Astrocyte (in vitro differentiated cells and primary cell): ENCODE measurements around the gene OBI1. TPM values are rescaled to one million over a fixed set of nuclear protein-coding genes. Genes with fewer than 3 reads are reported as not detected.

Experiments
- DNase-seq: peaks from one replicate; pipeline ENCODE4 v3.0.0-alpha.2; 2010; ENCODE audit warnings: low read depth
- FAIRE-seq: peaks from 2 replicates; lab custom pipeline; 2011; peaks lifted over from hg19 to GRCh38; lab: Jason Lieb, UNC
- H2AFZ ChIP-seq: 2 replicates; pipeline ENCODE4 v1.6.0; 2012; ENCODE audit warnings: low read depth, low read length, inconsistent platforms
- H3K27ac ChIP-seq: 2 replicates; pipeline ENCODE4 v1.5.1; 2011; ENCODE audit warnings: low read depth, low read length, inconsistent platforms
- H3K27me3 ChIP-seq: 2 replicates; pipeline ENCODE4 v1.6.0; 2011; ENCODE audit warnings: low read length, inconsistent platforms; ENCODE audit not compliant: insufficient read depth
- H3K36me3 ChIP-seq: 2 replicates; pipeline ENCODE4 v1.5.1; 2011; ENCODE audit warnings: low read length, inconsistent platforms; ENCODE audit not compliant: insufficient read depth
- H3K4me1 ChIP-seq: 2 replicates; pipeline ENCODE4 v1.5.1; 2011; ENCODE audit warnings: low read length, inconsistent platforms; ENCODE audit not compliant: insufficient read depth
- H3K4me2 ChIP-seq: 2 replicates; pipeline ENCODE4 v1.6.0; 2012; ENCODE audit warnings: low read length, inconsistent platforms
- H3K4me3 ChIP-seq: 2 replicates; pipeline ENCODE4 v1.5.1; 2011; ENCODE audit warnings: low read depth, mild to moderate bottlenecking, low read length, inconsistent platforms; ENCODE audit not compliant: insufficient read depth
- H3K79me2 ChIP-seq: 2 replicates; pipeline ENCODE4 v1.6.0; 2012; ENCODE audit warnings: mild to moderate bottlenecking, low read length, inconsistent platforms; ENCODE audit not compliant: insufficient read depth
- H3K9ac ChIP-seq: 2 replicates; pipeline ENCODE4 v1.6.0; 2012; ENCODE audit warnings: mild to moderate bottlenecking, low read length, inconsistent platforms
- H3K9me3 ChIP-seq: 2 replicates; pipeline ENCODE4 v1.5.1; 2012; ENCODE audit warnings: low read depth, mild to moderate bottlenecking, low read length, inconsistent platforms; ENCODE audit not compliant: insufficient read depth
- H4K20me1 ChIP-seq: 2 replicates; pipeline ENCODE4 v1.6.0; 2012; ENCODE audit warnings: low read length, inconsistent platforms; ENCODE audit not compliant: insufficient read depth
- H3K27ac Mint-ChIP-seq: one replicate; pipeline ENCODE4 v1.8.0; 2021; ENCODE audit warnings: mild to moderate bottlenecking, mixed read lengths; ENCODE audit not compliant: unreplicated experiment
- H3K27me3 Mint-ChIP-seq: one replicate; pipeline ENCODE4 v1.8.0; 2021; ENCODE audit warnings: low read depth, mixed read lengths; ENCODE audit not compliant: unreplicated experiment
- H3K36me3 Mint-ChIP-seq: one replicate; pipeline ENCODE4 v1.8.0; 2021; ENCODE audit warnings: low read depth, mixed read lengths; ENCODE audit not compliant: unreplicated experiment
- H3K4me1 Mint-ChIP-seq: one replicate; pipeline ENCODE4 v1.8.0; 2021; ENCODE audit warnings: low read depth, mixed read lengths; ENCODE audit not compliant: unreplicated experiment
- H3K4me3 Mint-ChIP-seq: one replicate; pipeline ENCODE4 v1.8.0; 2021; ENCODE audit warnings: mild to moderate bottlenecking, moderate library complexity, mixed read lengths; ENCODE audit not compliant: unreplicated experiment
- H3K9me3 Mint-ChIP-seq: one replicate; pipeline ENCODE4 v1.8.0; 2021; ENCODE audit warnings: mild to moderate bottlenecking, mixed read lengths; ENCODE audit not compliant: unreplicated experiment
- CTCF ChIP-seq: IDR thresholded peaks from 2 replicates; pipeline ENCODE4 v1.5.1; 2011; ENCODE audit warnings: low read depth, mild to moderate bottlenecking, inconsistent platforms, low read length, moderate library complexity; ENCODE audit not compliant: insufficient read depth
- EZH2 ChIP-seq: IDR thresholded peaks from 2 replicates; pipeline ENCODE4 v1.6.1; 2012; ENCODE audit warnings: mild to moderate bottlenecking, low read length, inconsistent platforms; ENCODE audit not compliant: insufficient read depth
- total RNA-seq: library from RNA; stranded (reverse); gene quantifications from 2 replicates; pipeline ENCODE4 v1.2.1, GENCODE V29; 2021

OBI1 gene
- total RNA-seq, 1 donor from 2014 or later, result 13.2 TPM

DNA sequence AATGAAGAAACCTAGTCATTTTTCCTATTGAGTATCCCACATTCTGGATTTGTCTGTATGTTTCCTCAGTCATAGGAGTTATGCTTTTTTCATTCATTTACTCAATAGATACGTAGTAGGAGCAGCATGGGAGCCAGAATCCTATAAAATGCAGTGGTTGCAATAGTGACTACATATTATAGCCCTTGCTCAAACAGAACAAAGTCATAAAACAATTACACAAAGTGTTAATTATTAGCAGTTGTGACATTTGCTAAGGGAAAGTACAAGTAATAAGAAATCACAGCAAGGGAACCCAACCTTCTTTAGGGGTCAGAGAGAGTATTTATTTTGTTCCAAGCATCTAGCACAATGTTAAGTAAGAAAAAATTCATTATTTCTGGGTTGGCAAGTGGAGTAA lies 27.9 kb downstream of the OBI1 start:
- H3K4me3 ChIP-seq, result no peak overlapping the region
- FAIRE-seq (no peak), DNase-seq (no peak)
- Mint-ChIP-seq H3K9me3 (no peaks in the 10 kb centered on the region), H3K27ac (no peak overlapping the region), H3K27me3 (no peaks in the 10 kb centered on the region), H3K4me1 (no peaks in the 10 kb centered on the region), H3K36me3 (peaks cover 7% of the 10 kb centered on the region), H3K4me3 (no peak overlapping the region)
- H3K9me3 ChIP-seq, result no peaks in the 10 kb centered on the region
- H3K9ac ChIP-seq, result no peak overlapping the region
- no peaks in the 10 kb centered on the region for H3K79me2 ChIP-seq
- TF ChIP-seq EZH2 (no peak), CTCF (no peak)
- H3K4me2 ChIP-seq, result no peak overlapping the region
- no peaks in the 10 kb centered on the region for H4K20me1 ChIP-seq
- peaks cover 21% of the 10 kb centered on the region for H3K36me3 ChIP-seq
- H2AFZ ChIP-seq, result no peak overlapping the region
- no peaks in the 10 kb centered on the region for H3K4me1 ChIP-seq
- H3K27me3 ChIP-seq, result no peaks in the 10 kb centered on the region
- no peak overlapping the region for H3K27ac ChIP-seq

DNA sequence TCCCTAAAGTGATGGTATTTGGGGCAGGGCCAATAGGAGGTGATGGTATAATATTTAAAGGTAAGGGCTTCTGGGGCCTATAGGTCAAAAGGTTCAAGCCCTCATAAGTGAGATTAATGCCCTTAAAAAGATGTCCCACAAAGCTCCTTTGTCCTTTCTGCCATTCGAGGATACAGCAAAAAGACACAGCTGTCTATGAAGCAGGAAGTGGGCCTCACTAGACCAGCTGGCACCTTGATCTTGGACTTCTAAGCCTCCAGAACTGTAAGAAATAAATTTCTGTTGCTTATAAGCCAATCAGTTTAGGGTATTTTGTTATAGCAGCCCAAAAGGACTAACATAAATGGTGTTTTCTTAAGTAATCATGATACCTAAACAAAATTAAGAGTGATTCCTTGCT lies 28.4 kb downstream of the OBI1 start:
- DNase-seq, result no peak
- H4K20me1 ChIP-seq, result no peaks in the 10 kb centered on the region
- H3K27me3 ChIP-seq, result no peaks in the 10 kb centered on the region
- no peak overlapping the region for H3K4me3 Mint-ChIP-seq
- no peak overlapping the region for H2AFZ ChIP-seq
- no peaks in the 10 kb centered on the region for H3K9me3 ChIP-seq
- H3K9me3 Mint-ChIP-seq, result no peaks in the 10 kb centered on the region
- no peak overlapping the region for H3K9ac ChIP-seq
- no peak overlapping the region for H3K27ac Mint-ChIP-seq
- TF ChIP-seq CTCF (no peak), EZH2 (no peak)
- no peaks in the 10 kb centered on the region for H3K4me1 Mint-ChIP-seq
- peaks cover 21% of the 10 kb centered on the region for H3K36me3 ChIP-seq
- H3K27me3 Mint-ChIP-seq, result no peaks in the 10 kb centered on the region
- H3K4me3 ChIP-seq, result no peak overlapping the region
- H3K4me1 ChIP-seq, result no peaks in the 10 kb centered on the region
- H3K4me2 ChIP-seq, result no peak overlapping the region
- H3K79me2 ChIP-seq, result no peaks in the 10 kb centered on the region
- H3K36me3 Mint-ChIP-seq, result peaks cover 7% of the 10 kb centered on the region
- H3K27ac ChIP-seq, result no peak overlapping the region
- no peak for FAIRE-seq

DNA sequence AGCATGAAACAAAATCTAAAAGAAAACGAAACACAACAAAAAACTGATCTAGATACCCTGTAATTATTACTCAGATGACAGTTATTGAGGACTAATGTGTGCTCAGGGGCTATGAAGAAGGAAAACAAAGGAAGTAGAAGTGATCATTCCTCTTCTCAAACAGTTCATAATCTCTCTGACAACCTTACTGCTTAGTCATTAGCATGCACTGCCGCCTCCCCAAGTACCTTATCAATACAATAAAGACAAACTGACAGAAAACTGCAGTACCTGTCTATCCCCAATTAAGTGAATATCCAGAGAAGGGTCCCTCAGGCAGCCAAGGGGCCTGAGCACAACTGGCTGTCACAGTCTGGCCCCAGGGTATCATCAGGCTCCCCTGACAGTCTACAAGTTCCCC lies 33.6 kb downstream of the OBI1 start:
- Histone ChIP-seq H3K79me2 (no peaks in the 10 kb centered on the region), H3K9me3 (no peaks in the 10 kb centered on the region), H3K4me3 (no peak overlapping the region), H2AFZ (no peak overlapping the region), H3K27ac (no peak overlapping the region), H4K20me1 (peaks cover 11% of the 10 kb centered on the region), H3K4me1 (no peaks in the 10 kb centered on the region), H3K4me2 (no peak overlapping the region), H3K9ac (no peak overlapping the region), H3K27me3 (no peaks in the 10 kb centered on the region), H3K36me3 (peaks cover 5% of the 10 kb centered on the region)
- peaks cover 6% of the 10 kb centered on the region for H3K36me3 Mint-ChIP-seq
- no peak overlapping the region for H3K27ac Mint-ChIP-seq
- H3K4me3 Mint-ChIP-seq, result no peak overlapping the region
- no peaks in the 10 kb centered on the region for H3K4me1 Mint-ChIP-seq
- H3K27me3 Mint-ChIP-seq, result no peaks in the 10 kb centered on the region
- FAIRE-seq (no peak), DNase-seq (no peak)
- no peaks in the 10 kb centered on the region for H3K9me3 Mint-ChIP-seq
- TF ChIP-seq CTCF (no peak), EZH2 (no peak)
